LHCN-M2 (cell line): ENCODE measurements around the gene PLEKHN1. TPM values are rescaled to one million over a fixed set of nuclear protein-coding genes. Genes with fewer than 3 reads are reported as not detected.

Experiments
- DNase-seq: peaks from one replicate; pipeline ENCODE4 v3.0.0-alpha.2; 2012; ENCODE audit warnings: low read depth
- total RNA-seq: library from RNA; depleted of rRNA; stranded (reverse); fragments of >200 nt; gene quantifications from 2 replicates; pipeline ENCODE4 v1.2.3, GENCODE V29; 2014

Gene PLEKHN1
- total RNA-seq, 1 experiment from 2014 or later = 0.40 TPM

DNA sequence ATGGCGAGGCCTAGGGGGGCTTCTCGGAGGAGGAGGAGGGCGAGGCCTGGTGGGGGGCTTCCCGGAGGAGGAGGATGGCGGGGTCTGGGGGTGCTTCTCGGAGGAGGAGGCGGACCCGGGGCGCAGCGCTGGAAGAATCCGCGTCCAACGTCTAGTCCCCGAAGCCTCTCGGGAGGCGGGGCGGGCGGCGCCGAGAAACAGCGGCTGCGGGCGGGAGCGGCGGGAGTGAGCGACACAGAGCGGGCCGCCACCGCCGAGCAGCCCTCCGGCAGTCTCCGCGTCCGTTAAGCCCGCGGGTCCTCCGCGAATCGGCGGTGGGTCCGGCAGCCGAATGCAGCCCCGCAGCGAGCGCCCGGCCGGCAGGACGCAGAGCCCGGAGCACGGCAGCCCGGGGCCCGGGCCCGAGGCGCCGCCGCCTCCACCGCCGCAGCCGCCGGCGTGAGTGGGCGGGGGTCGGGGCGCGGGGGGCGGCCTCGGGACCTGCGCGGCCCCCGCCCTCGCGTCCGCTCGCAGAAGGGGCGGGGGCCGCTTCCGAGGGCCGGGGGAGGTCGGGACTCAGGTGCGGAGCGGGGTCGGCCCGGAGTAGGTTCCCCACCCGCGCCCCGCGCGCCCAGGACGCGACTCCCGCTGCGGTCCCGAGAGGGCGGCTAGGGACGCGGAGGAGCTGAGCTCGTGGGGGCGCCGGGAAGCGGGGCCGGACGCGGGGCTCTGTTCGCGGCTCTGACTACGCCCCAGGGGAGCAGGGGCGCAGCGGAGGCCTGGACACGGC, 5.7 kb upstream of the PLEKHN1 start, which contains the start of gene KLHL17:
Gene KLHL17, plus strand, starts transcription at position 222 of the 769 bp plus-strand sequence. Its CDS starts 110 bp downstream, at position 332.
- DNase-seq = peak; percentile 59

DNA sequence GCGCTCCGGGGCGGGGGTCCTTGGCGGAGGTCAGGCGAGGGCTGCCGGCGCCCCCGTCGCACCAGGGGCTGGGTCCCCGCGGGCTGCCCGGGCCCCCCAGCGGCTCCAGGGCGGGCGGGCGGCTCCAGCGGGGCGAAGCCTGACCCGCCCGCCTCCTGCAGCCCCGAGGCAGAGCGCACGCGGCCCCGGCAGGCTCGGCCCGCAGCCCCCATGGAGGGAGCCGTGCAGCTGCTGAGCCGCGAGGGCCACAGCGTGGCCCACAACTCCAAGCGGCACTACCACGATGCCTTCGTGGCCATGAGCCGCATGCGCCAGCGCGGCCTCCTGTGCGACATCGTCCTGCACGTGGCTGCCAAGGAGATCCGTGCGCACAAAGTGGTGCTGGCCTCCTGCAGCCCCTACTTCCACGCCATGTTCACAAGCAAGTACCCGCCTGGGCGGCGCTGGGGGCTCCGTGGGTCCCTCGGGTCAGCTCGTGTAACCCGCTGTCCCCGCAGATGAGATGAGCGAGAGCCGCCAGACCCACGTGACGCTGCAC, 5.1 kb upstream of the PLEKHN1 start:
- DNase-seq = no peak

DNA sequence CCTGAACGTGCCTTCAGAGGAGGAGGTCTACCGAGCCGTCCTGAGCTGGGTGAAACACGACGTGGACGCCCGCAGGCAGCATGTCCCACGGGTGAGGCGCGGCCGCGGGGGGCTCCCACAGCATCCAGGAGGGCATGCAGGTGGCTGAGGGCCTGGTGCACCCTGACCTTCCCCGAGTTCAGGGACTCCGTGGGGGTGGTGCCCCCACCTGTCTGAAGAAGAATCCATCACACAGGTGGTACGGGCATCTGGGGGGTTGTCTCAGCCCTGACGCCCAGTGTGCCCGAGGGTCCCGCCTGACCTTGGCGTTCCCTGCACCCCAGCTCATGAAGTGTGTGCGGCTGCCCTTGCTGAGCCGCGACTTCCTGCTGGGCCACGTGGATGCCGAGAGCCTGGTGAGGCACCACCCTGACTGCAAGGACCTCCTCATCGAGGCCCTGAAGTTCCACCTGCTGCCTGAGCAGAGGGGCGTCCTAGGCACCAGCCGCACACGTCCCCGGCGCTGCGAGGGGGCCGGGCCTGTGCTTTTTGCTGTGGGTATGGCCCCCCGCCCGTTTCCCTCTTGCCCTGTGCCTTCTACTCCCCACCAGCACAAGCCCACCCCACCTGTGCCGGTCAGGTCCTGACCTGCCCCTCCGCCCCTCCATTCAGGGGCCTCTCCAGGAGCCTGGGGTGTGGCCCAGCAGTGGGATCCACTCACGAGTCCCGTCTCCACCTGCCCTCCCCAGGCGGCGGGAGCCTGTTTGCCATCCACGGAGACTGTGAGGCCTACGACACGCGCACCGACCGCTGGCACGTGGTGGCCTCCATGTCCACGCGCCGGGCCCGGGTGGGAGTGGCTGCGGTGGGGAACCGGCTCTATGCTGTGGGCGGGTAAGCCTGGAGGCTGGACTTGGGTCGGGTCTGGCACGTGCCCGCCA, 3.6 kb upstream of the PLEKHN1 start:
- no peak for DNase-seq

DNA sequence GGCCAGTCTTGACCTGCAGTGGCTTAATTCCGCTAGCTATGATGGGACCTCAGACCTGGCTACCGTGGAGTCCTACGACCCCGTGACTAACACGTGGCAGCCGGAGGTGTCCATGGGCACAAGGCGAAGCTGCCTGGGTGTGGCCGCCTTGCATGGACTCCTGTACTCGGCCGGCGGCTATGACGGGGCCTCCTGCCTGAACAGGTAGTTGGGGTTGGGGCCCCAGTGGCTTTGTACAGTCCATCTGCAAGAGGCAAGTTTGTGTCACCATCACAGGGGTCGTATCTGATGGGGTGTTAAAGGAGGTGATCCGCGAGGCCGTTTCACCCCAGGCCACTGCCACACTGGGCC, 3.0 kb upstream of the PLEKHN1 start:
- no peak for DNase-seq

DNA sequence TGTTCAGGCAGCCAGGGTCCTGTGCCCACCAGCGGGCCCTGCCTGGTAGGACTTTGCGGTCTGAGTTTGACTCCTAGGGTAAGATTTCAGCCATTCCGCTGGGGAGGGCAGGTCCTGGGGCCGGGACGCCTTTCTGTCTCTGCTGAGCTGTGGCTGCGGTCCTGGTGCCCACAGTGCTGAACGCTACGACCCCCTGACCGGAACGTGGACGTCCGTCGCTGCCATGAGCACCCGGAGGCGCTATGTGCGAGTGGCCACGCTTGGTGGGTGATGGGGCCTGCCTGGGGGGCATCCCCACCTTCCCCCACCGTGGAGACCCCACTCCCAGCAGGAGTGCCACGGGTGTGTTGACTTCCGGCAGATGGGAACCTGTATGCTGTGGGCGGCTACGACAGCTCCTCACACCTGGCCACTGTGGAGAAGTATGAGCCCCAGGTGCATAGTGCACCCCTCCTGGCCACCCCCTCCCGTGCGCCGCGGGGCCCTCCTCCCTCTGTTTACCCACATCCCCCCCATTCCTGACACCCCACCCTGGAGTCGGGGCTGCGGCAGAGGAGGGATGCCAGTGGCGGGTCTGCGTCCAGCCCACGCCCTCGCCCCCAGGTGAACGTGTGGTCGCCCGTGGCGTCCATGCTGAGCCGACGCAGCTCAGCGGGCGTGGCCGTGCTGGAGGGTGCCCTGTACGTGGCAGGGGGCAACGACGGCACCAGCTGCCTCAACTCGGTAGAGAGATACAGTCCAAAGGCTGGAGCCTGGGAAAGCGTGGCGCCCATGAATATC, 2.3 kb upstream of the PLEKHN1 start:
- no peak for DNase-seq

DNA sequence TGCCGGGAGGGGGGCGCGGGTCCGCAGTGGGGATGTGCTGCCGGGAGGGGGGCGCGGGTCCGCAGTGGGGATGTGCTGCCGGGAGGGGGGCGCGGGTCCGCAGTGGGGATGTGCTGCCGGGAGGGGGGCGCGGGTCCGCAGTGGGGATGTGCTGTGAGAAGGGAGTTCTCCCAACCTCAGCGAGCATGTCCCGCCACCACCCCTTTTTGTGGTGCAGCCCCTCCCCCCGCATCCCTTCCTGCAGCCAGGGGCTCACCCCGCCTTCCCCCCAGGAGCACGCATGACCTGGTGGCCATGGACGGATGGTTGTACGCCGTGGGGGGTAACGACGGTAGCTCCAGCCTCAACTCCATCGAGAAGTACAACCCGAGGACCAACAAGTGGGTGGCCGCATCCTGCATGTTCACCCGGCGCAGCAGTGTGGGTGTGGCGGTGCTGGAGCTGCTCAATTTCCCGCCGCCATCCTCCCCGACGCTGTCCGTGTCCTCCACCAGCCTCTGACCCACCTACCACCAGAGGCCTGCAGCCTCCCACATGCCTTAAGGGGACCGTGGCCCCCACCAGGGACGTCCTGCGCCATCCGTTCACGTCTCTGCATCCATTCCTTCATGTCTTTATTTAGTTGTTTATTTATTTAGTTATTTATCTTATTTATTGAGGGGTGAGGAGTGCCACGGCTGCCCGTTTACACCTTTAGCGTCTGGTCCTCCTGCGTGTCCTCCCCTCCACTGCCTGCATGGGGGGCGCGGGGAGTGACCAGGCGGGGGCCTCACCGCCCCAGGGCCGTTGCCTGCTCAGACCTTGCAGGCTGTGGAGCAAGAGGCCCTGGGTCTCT, 1.4 kb upstream of the PLEKHN1 start:
- DNase-seq = no peak

DNA sequence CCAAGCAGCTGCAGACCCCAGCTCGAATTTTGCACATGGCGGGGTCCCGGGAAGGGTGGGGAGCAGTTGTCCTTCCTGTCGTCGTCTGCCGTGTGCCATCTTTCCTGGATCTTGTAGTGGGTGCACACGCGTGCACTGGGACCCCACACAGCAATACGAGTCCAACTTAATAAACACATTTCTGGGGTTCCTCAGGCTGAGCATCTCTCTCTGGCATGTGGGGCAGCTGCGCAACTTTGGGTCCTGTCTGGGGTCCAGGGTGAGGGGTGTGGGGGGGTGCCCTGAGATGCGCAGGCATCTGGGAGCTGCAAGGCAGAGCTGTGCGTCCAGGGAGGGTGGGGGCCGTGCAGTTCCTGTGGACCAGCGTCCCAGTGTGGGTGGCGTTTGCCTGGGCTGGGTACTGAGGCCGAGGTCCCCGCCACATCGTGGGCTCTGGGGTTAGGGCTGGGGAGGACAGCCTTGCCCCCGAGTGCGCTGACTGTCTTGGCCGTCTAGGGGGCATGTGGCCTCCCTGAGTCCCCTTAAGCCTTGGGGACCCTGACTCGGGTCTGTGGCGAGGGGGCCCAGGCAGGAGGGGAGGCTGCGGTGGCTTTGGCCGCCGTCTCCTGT, 652 bp upstream of the PLEKHN1 start:
- DNase-seq = no peak

DNA sequence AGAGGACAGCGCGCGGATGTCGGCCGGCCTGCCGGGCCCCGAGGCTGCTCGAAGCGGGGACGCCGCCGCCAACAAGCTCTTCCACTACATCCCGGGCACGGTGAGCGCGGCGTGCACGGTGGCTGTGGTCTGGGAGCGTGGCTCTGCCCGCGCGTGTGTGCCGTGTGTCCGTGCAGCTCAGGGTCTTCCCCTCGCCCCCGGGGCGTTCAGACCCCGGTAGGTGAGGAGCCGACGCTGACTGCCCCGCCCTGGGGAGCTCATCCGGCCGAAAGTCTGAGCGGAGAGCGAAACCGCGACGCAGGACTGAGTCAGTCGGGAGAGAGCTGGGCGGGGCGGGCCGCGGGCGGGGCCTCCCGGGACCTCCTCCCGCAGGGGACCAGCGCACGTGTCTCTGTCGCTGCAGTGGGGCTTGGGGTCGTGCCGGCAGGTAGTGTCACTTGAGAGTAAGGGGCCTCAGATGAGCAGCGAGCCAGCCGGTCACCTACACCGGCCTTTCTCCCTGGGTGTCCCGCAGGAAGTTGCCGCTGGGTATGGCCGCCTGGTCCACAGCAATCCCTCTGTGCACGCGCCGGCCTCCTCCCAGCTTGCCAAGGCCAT, 520 bp downstream of the PLEKHN1 start:
- peak; percentile 43 for DNase-seq

DNA sequence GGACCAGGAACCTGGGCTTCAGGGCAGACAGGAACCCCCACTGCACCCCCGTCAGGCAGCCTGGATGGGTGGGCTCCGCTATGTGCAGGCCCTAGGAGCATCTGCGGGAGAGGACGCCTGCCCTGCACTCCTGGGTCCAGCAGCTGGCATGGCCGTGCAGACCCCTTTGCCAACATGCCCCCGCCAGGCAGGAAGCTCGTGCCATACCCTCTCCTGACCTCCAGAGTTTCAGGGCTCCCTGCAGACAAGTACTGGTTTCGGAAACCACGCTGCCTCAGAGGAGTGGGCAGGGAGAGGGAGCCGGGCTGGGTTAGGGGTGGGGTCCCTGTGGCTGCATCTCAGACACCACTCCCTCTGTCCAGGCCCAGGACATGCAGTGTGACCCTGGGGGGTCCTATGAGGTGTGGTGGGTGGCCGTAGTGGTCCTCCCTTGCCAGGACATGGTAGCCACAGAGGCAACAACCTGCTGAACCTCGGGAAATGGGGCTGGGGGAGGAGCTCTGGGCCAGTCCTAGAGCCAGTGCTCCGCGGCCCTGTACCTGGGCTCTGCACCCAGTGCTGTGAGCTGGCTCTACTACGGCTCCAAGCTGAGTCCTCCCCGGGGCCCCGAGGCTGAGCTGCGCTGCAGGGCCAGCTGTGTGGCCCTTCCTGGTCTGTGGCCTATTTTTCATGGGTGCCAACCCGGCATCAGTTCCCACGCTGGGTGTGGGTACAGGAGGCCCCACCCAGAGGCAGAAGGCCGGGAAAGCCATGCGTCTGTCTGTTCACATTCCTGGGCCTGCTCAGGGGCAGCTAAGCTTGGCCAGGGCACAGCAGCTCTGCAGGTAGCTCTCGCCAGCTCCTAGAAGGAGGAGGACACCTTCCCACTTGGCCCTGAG, 1.4 kb downstream of the PLEKHN1 start:
- DNase-seq = no peak

DNA sequence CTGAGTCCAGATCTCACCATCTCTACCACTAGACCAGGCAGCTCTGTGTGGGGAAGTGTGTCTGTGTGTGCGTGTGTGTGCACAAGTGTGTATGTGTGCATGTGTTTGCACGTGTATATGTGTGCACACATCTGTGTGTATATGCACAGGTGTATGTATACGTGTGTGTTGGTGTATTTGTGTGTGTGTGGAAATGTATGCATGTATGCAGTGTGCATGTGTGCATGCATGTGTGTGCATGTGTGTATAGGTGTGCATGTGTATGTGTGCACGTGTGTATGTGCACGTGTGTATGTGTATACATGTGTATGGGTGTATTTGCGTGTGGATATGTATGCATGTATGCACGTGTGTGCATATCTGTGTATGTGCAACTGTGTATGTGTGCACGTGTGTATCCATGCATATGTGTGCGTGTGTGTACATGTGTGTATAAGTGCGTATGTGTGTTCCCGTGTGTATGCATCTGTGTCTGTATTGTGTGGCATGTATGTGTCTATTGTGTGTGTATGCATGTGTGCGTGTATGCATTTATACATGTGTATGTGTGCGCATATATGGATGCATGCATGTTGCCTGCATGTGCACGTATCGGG, 3.1 kb downstream of the PLEKHN1 start:
- no peak for DNase-seq

DNA sequence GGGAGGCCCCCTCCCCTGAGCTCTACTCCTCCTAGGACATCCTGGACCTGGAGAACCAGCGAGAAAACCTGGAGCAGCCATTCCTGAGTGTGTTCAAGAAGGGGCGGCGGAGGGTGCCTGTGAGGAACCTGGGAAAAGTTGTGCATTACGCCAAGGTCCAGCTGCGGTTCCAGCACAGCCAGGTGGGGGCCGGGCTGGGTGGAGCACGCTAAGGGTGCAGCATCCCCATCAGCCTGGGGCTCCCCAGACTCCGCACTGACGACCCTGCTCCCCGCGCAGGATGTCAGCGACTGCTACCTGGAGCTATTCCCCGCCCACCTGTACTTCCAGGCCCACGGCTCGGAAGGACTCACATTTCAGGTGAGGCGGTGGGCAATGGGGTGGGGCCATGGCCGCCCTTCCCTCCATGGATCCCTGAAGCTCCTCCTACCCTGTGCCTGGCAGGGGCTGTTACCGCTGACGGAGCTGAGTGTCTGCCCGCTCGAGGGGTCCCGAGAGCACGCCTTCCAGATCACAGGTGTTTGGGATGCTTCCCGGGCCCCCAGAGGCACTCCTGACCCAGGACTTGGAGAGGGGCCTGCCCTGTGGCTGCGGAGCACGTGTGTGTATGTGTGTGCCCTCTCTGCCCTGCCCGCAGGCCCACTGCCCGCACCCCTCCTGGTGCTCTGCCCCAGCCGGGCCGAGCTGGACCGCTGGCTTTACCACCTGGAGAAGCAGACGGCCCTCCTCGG, 4.1 kb downstream of the PLEKHN1 start:
- DNase-seq = no peak

DNA sequence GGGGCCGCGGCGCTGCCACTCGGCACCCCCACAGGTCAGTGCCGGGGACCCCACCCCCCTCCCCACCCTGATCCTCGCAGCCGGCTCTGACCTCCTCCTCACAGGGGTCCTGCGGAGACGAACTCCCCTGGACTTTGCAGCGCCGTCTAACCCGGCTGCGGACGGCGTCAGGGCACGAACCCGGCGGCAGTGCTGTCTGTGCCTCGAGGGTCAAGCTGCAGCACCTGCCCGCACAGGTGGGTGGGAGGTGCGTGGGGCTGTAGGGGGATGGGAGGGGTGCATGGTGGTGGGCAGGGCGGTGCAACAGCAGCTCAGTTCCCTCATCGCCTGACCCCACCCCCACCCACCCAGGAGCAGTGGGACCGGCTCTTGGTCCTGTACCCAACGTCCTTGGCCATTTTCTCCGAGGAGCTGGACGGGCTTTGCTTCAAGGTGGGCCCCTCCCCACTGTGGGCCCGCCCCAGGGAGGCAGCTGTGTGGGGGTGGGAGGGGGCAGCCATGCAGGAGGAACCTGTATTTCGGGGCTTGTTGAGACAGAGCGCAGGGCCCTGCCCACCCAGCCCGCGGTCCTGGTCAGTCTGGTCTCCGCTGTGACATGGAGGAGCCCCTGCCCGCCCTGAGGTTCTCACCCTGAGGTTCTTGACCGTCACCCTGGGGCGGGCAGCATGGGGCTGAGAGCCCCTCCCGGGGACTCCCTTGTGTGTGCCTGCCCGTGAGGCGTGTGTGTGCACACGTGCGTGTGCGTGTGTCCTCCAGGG, 4.9 kb downstream of the PLEKHN1 start:
- DNase-seq = no peak

DNA sequence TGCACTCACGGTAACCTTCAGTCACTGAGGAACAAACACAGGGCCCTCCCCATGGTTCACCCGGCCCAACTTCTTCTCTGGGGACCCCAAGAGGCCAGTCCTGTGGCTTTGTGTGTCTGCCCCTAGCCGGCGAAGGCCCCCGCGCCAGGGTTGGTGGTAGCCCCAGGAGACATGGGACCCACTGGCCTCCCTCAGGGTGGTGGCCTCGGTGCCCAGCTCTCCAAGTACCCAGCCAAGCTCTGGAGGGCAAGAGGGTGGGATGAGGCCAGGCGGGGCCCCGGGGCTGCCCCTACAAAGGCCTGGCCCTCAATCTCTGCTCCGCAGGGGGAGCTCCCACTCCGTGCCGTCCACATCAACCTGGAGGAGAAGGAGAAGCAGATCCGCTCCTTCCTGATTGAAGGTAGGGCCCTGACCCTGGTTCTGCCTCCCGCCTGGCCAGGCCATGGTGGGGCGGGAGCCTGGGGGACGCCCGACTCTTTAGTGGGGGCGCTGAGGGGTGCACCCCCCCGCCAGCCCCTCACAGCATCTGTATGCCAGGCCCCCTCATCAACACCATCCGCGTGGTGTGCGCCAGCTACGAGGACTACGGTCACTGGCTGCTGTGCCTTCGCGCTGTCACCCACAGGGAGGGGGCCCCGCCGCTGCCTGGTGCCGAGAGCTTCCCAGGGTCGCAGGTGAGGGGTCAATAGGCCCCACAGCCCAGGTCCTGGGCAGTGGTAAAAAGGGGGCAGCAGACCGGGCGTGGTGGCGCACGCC, 5.6 kb downstream of the PLEKHN1 start:
- DNase-seq = no peak

DNA sequence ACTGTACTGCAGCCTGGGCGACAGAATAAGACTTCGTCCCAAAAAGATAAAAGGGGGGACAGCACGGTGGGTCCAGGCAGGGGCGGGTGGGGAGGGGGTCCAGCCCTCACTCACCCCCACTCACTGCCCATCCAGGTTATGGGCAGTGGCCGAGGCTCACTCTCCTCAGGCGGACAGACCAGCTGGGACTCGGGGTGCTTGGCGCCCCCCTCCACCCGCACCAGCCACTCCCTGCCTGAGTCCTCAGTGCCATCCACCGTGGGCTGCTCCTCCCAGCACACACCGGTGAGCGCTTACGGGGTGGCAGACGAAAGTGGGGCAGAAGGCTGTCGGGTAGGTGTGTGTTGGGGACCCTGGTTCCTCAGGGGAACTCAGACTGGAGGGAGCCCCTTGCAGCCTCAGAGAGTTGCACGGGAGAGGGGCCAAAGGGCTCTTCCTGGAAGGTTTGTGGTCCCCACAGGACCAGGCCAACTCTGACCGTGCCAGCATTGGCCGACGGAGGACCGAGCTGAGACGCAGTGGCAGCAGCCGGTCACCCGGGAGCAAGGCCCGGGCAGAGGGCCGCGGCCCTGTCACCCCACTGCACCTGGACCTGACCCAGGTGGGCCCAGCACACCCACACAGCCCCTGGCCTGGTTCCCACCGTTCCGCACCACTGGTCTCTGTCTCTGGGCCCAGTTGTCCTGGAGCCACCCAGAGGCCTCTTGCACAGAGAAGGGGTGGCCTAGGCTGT, 6.6 kb downstream of the PLEKHN1 start:
- DNase-seq = no peak

DNA sequence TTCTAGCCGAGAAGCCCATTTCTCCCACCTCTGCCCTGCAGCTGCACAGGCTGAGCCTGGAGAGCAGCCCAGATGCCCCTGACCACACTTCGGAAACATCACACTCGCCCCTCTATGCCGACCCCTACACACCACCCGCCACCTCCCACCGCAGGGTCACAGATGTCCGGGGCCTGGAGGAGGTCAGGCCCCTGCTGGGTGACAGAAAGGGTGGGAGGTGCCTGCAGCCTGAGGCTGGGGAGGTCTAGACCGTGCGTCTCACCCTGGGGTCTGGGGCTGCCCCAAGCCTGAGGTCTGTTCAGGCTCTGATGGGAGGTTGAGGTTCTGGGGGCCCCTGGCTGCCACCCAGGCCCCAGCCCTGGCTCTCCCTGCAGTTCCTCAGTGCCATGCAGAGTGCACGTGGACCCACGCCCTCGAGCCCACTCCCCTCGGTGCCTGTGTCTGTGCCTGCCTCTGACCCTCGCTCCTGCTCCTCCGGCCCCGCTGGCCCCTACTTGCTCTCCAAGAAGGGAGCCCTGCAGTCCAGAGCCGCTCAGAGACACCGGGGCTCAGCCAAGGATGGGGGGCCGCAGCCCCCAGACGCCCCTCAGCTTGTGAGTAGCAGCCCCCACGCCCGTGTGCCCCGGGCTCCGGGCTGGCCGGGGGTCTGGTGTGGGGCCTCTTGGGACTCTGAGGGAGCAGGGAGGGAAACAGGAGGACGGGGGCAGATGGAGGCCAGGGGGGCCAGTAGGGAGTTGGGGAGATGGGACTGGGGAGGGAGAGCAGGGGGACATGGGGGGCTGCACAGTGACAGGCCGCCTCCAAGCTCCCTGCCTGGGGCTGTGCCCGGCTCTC, 7.4 kb downstream of the PLEKHN1 start:
- no peak for DNase-seq
